Neural progenitor cell (in vitro differentiated cells): ENCODE measurements around the gene ELOVL6. TPM values are rescaled to one million over a fixed set of nuclear protein-coding genes. Genes with fewer than 3 reads are reported as not detected.

Experiments used
- DNase-seq: peaks from one replicate; pipeline ENCODE4 v3.0.0-alpha.2; 2016; ENCODE audit warnings: low spot score
- H2AFZ ChIP-seq: fragments of 200-600 bp; sonication (generic); replicated peaks from 2 replicates; pipeline ENCODE4 v1.6.1; 2016; ENCODE audit warnings: antibody characterized with exemption
- H3F3A ChIP-seq: fragments of 200-600 bp; sonication (generic); 2 replicates; pipeline ENCODE4 v1.6.1; 2016; ENCODE audit warnings: antibody characterized with exemption, low read depth
- H3K27ac ChIP-seq: fragments of 200-600 bp; sonication (generic); 2 replicates; pipeline ENCODE4 v1.5.1; 2016; ENCODE audit warnings: mild to moderate bottlenecking
- H3K27me3 ChIP-seq: fragments of 200-600 bp; sonication (generic); 2 replicates; pipeline ENCODE4 v1.6.1; 2016; ENCODE audit warnings: mild to moderate bottlenecking, moderate library complexity
- H3K36me3 ChIP-seq: fragments of 200-600 bp; sonication (generic); 2 replicates; pipeline ENCODE4 v1.5.1; 2016
- H3K4me1 ChIP-seq: fragments of 200-600 bp; sonication (generic); 2 replicates; pipeline ENCODE4 v1.6.1; 2016; ENCODE audit warnings: mixed run types
- H3K4me2 ChIP-seq: fragments of 200-600 bp; sonication (generic); 2 replicates; pipeline ENCODE4 v1.6.1; 2016
- H3K4me3 ChIP-seq: fragments of 200-600 bp; sonication (generic); 2 replicates; pipeline ENCODE4 v1.5.1; 2016
- H3K79me2 ChIP-seq: fragments of 200-600 bp; sonication (generic); 2 replicates; pipeline ENCODE4 v1.6.1; 2016; ENCODE audit warnings: low read depth
- H3K9ac ChIP-seq: fragments of 200-600 bp; sonication (generic); 2 replicates; pipeline ENCODE4 v1.6.1; 2016
- H3K9me3 ChIP-seq: fragments of 200-600 bp; sonication (generic); 2 replicates; pipeline ENCODE4 v1.5.1; 2016; ENCODE audit warnings: low read depth
- H4K20me1 ChIP-seq: fragments of 200-600 bp; sonication (generic); 2 replicates; pipeline ENCODE4 v1.6.1; 2016; ENCODE audit warnings: low read depth
- H3K27ac Mint-ChIP-seq: 3 replicates; pipeline ENCODE4 v1.8.0; 2021; ENCODE audit warnings: mixed read lengths
- H3K27me3 Mint-ChIP-seq: 2 replicates; pipeline ENCODE4 v1.8.0; 2022; ENCODE audit warnings: low read depth, mild to moderate bottlenecking, inconsistent platforms, moderate library complexity, mixed read lengths; ENCODE audit not compliant: insufficient read depth
- H3K36me3 Mint-ChIP-seq: 3 replicates; pipeline ENCODE4 v1.8.0; 2021; ENCODE audit warnings: mixed read lengths
- H3K4me1 Mint-ChIP-seq: 3 replicates; pipeline ENCODE4 v1.8.0; 2021; ENCODE audit warnings: mixed read lengths
- H3K4me3 Mint-ChIP-seq: 3 replicates; pipeline ENCODE4 v1.8.0; 2021; ENCODE audit warnings: mild to moderate bottlenecking, moderate library complexity, mixed read lengths
- H3K9me3 Mint-ChIP-seq: 3 replicates; pipeline ENCODE4 v1.8.0; 2020; ENCODE audit warnings: mixed read lengths
- EZH2 ChIP-seq: fragments of 200-600 bp; sonication (generic); IDR thresholded peaks from 2 replicates; pipeline ENCODE4 v1.6.1; 2017; ENCODE audit warnings: antibody characterized with exemption, mild to moderate bottlenecking, moderate library complexity
- EZH2phosphoT487 ChIP-seq: fragments of 200-600 bp; sonication (generic); IDR thresholded peaks from 2 replicates; pipeline ENCODE4 v1.6.1; 2017; ENCODE audit warnings: antibody characterized with exemption
- total RNA-seq: library from RNA; depleted of rRNA; stranded (reverse); fragments of >200 nt; gene quantifications from 2 replicates; pipeline ENCODE4 v1.2.3, GENCODE V29; 2015; ENCODE audit warnings: low replicate concordance
- TF ChIP-seq, protein P1 (sequence below): fragments of 200-600 bp; sonication (generic); IDR thresholded peaks from 2 replicates; pipeline ENCODE4 v1.5.1; 2017; ENCODE audit warnings: antibody characterized with exemption, mild to moderate bottlenecking

ELOVL6 gene
- total RNA-seq, 1 donor from 2014 or later, result 54.4 TPM

DNA sequence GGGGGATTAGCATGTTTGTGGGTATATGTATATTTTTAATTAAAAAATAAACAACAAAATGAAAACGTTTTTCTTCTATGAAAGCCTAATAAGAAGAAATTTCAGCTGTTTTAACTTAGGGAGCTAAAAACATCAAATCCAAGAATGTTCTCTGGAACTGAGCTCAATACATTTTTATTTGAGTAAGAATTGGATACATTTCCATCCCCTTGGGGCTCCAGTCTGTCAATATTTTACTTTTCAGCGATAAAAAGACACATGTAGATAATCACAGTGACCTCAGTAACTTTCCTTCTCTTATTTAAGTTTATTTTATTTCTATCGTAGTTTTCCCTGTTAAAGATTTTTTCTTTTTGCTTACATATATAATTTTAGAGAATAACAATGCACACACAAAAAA is 59.3 kb downstream of the ELOVL6 start:
- TF ChIP-seq EZH2 (no peak), EZH2phosphoT487 (no peak)
- TF ChIP-seq, protein P1, sequence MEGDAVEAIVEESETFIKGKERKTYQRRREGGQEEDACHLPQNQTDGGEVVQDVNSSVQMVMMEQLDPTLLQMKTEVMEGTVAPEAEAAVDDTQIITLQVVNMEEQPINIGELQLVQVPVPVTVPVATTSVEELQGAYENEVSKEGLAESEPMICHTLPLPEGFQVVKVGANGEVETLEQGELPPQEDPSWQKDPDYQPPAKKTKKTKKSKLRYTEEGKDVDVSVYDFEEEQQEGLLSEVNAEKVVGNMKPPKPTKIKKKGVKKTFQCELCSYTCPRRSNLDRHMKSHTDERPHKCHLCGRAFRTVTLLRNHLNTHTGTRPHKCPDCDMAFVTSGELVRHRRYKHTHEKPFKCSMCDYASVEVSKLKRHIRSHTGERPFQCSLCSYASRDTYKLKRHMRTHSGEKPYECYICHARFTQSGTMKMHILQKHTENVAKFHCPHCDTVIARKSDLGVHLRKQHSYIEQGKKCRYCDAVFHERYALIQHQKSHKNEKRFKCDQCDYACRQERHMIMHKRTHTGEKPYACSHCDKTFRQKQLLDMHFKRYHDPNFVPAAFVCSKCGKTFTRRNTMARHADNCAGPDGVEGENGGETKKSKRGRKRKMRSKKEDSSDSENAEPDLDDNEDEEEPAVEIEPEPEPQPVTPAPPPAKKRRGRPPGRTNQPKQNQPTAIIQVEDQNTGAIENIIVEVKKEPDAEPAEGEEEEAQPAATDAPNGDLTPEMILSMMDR, result no peak
- H3K36me3 Mint-ChIP-seq, result peaks cover 20% of the 10 kb centered on the region
- Histone ChIP-seq H3F3A (no peaks in the 10 kb centered on the region), H3K4me2 (no peak overlapping the region), H3K27me3 (no peaks in the 10 kb centered on the region), H3K4me3 (no peak overlapping the region), H3K27ac (no peak overlapping the region), H3K36me3 (no peaks in the 10 kb centered on the region), H2AFZ (no peak overlapping the region), H3K79me2 (peaks cover 47% of the 10 kb centered on the region), H4K20me1 (peaks cover 23% of the 10 kb centered on the region), H3K9ac (no peak overlapping the region), H3K9me3 (no peaks in the 10 kb centered on the region), H3K4me1 (peaks cover 6% of the 10 kb centered on the region)
- H3K4me1 Mint-ChIP-seq, result peaks cover 3% of the 10 kb centered on the region
- no peak for DNase-seq
- H3K9me3 Mint-ChIP-seq, result no peaks in the 10 kb centered on the region
- H3K27me3 Mint-ChIP-seq, result peaks cover 2% of the 10 kb centered on the region
- no peak overlapping the region for H3K27ac Mint-ChIP-seq
- no peak overlapping the region for H3K4me3 Mint-ChIP-seq

DNA sequence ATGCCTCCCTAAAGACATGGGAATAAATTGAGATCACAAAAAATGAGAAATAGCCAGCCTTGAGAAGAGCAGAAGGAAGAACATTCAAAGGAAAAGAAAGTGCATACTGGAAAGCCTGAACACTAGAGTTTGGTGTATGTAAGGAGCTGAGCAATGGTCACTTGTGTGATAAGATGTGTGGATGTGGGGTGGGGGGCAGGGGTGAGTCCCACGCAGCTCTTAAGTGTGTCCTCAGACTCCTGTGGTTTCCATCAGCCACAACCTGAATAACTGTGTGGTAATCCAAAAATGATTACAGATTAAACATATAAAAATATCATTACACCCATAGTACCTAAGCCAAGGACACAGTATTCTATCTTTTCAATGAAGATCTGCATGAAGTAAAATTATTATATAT is 59.9 kb downstream of the ELOVL6 start:
- Histone ChIP-seq H3K79me2 (peaks cover 51% of the 10 kb centered on the region), H2AFZ (no peak overlapping the region), H3K36me3 (no peaks in the 10 kb centered on the region), H4K20me1 (peaks cover 23% of the 10 kb centered on the region), H3K27me3 (no peaks in the 10 kb centered on the region), H3K4me2 (no peak overlapping the region), H3K4me3 (no peak overlapping the region), H3K9ac (no peak overlapping the region), H3K27ac (no peak overlapping the region), H3K4me1 (peaks cover 6% of the 10 kb centered on the region), H3K9me3 (no peaks in the 10 kb centered on the region), H3F3A (no peaks in the 10 kb centered on the region)
- Mint-ChIP-seq H3K36me3 (peaks cover 24% of the 10 kb centered on the region), H3K4me3 (no peak overlapping the region), H3K4me1 (peaks cover 3% of the 10 kb centered on the region), H3K27ac (no peak overlapping the region), H3K9me3 (no peaks in the 10 kb centered on the region), H3K27me3 (peaks cover 2% of the 10 kb centered on the region)
- TF ChIP-seq EZH2, result no peak
- TF ChIP-seq EZH2phosphoT487, result no peak
- TF ChIP-seq, protein P1, result no peak
- DNase-seq, result no peak

DNA sequence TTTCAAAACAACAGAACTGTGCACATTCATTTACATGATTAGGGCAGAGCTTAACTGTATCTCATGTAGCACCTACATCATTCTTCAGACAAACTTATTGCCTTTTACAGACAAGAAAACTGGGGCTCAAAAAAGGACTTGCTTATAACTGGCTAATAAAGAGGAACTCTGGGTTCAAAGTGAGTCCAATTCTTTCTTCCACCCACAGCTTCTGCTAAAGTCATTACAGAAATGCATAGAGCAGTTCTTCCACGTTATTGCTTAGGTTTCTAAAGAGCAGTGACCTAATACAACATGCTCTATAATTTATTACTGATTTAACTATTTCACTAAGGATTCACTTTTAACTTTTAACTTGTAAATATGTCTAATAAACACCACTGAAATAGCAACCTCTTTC is 60.6 kb downstream of the ELOVL6 start:
- no peak for DNase-seq
- Histone ChIP-seq H4K20me1 (peaks cover 23% of the 10 kb centered on the region), H3K36me3 (no peaks in the 10 kb centered on the region), H3K27ac (no peak overlapping the region), H3K4me2 (no peak overlapping the region), H3K4me1 (peaks cover 6% of the 10 kb centered on the region), H3F3A (no peaks in the 10 kb centered on the region), H2AFZ (no peak overlapping the region), H3K9me3 (no peaks in the 10 kb centered on the region), H3K79me2 (peaks cover 46% of the 10 kb centered on the region), H3K27me3 (no peaks in the 10 kb centered on the region), H3K4me3 (no peak overlapping the region), H3K9ac (no peak overlapping the region)
- H3K27ac Mint-ChIP-seq, result no peak overlapping the region
- peaks cover 3% of the 10 kb centered on the region for H3K4me1 Mint-ChIP-seq
- H3K4me3 Mint-ChIP-seq, result no peak overlapping the region
- H3K27me3 Mint-ChIP-seq, result peaks cover 2% of the 10 kb centered on the region
- H3K9me3 Mint-ChIP-seq, result no peaks in the 10 kb centered on the region
- TF ChIP-seq, protein P1, result no peak
- TF ChIP-seq EZH2 (no peak), EZH2phosphoT487 (no peak)
- H3K36me3 Mint-ChIP-seq, result peaks cover 26% of the 10 kb centered on the region
